ENCODE results near the gene GRIN3B. TPM values are rescaled to one million over a fixed set of nuclear protein-coding genes. Genes with fewer than 3 reads are reported as not detected.

GRIN3B gene
- total and polyA plus RNA-seq, 9 of the 15 experiments (the other 6 are each of a cell fraction or from before 2014, with no cell fraction given) = 0.06 to 0.95 (median 0.19) TPM; not detected in 6

DNA sequence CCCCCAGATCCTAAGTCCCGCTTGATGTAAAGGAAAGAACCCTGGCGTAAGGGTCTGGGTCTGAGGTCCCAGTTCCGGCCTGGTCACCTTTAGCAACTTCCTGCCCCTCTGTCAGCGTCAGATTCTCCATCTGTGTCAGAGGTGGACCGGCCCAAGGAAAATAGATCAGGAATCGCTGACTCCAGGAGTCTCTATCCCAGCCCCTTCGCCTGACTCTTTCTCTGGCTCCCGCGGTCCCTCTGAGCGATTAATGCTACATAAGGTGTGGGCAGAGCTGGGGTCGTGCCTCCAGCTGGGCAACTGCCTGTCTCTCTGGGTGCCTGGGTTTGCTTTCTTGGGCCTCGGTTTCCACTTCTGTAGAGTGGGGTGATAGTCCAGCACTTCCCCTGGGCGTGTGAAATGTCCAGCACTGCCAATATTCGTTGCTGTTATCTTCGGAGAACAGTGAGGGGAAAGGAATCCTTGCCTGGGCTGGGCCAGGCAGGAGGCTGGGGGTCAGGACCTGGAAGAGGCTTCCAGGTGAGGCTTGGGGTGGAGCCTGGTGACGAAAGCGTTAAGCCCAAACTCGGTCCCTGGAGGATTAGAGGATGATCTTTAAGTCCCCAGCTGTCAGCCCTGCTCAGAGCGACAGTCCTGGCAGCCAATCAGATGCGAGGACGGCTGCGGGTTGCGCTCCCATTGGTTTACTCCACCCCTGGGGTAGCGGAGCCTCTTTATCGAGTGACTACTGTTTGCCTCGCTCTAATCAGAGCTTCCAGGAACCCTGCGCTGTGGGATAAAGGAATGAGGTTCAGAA lies 40.5 kb downstream of the GRIN3B start (continued):
- TF ChIP-seq MYBL2 (IDR thresholded peaks at IDR 0.05; ENCODE audit: low read depth) (no peak), MYBL2 (CRISPR knock-in tag; IDR thresholded peaks at IDR 0.05; ENCODE audit: borderline replicate concordance) (no peak), ZNF316 (IDR thresholded peaks at IDR 0.05) (no peak), SNRNP70 (optimal IDR thresholded peaks at IDR 0.05; ENCODE audit: low read depth, low read length) (peak; percentile 43), FOXJ3 (CRISPR knock-in tag; IDR thresholded peaks at IDR 0.05) (no peak), MED1 (CRISPR knock-in tag; IDR thresholded peaks at IDR 0.05; ENCODE audit: borderline replicate concordance) (no peak), EP400 (IDR thresholded peaks at IDR 0.05) (no peak), ZNF324 (CRISPR knock-in tag; IDR thresholded peaks at IDR 0.05) (no peak), BACH1 (tag; IDR thresholded peaks at IDR 0.05) (no peak), TEAD4 (IDR thresholded peaks at IDR 0.05; ENCODE audit: low read length) (peak; percentile 58; the same call in 1 of the 2 replicates), TEAD4 (CRISPR knock-in tag; IDR thresholded peaks at IDR 0.05; ENCODE audit: borderline replicate concordance) (no peak), ZBTB1 (CRISPR knock-in tag; IDR thresholded peaks at IDR 0.05; ENCODE audit: borderline replicate concordance, low read depth) (no peak), OTX1 (CRISPR knock-in tag; IDR thresholded peaks at IDR 0.05) (no peak), RBM22 (IDR thresholded peaks at IDR 0.05; ENCODE audit: low read depth, low read length, poor library complexity, severe bottlenecking) (no peak), DDX20 (tag; IDR thresholded peaks at IDR 0.05; ENCODE audit: low read depth) (no peak), TRIM24 (IDR thresholded peaks at IDR 0.05) (no peak; a peak in 1 of 4 replicates), BDP1 (IDR thresholded peaks at IDR 0.05; ENCODE audit: insufficient read depth, insufficient read length) (no peak), BRCA1 (IDR thresholded peaks at IDR 0.05) (no peak), BRCA1 (CRISPR knock-in tag; IDR thresholded peaks at IDR 0.05) (0 out of 2 replicates have a peak, but pooled peaks have one; percentile 57), MAFG (tag; conservative IDR thresholded peaks at IDR 0.05) (no peak), SIX5 (IDR thresholded peaks at IDR 0.05; ENCODE audit: borderline replicate concordance in 1 of 2, insufficient read depth in 1 of 2, low read depth in 1 of 2, low read length in 2 of 2) (no peak), MCM5 (IDR thresholded peaks at IDR 0.05; ENCODE audit: low read depth) (no peak), KDM2B (CRISPR knock-in tag; IDR thresholded peaks at IDR 0.05) (no peak), IFI16 (CRISPR knock-in tag; IDR thresholded peaks at IDR 0.05) (no peak), PURB (CRISPR knock-in tag; IDR thresholded peaks at IDR 0.05; ENCODE audit: low read depth) (no peak)
- TF ChIP-seq, protein P1, sequence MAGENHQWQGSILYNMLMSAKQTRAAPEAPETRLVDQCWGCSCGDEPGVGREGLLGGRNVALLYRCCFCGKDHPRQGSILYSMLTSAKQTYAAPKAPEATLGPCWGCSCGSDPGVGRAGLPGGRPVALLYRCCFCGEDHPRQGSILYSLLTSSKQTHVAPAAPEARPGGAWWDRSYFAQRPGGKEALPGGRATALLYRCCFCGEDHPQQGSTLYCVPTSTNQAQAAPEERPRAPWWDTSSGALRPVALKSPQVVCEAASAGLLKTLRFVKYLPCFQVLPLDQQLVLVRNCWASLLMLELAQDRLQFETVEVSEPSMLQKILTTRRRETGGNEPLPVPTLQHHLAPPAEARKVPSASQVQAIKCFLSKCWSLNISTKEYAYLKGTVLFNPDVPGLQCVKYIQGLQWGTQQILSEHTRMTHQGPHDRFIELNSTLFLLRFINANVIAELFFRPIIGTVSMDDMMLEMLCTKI (IDR thresholded peaks at IDR 0.05; ENCODE audit: partially characterized antibody) = no peak
- TF ChIP-seq, protein P2, sequence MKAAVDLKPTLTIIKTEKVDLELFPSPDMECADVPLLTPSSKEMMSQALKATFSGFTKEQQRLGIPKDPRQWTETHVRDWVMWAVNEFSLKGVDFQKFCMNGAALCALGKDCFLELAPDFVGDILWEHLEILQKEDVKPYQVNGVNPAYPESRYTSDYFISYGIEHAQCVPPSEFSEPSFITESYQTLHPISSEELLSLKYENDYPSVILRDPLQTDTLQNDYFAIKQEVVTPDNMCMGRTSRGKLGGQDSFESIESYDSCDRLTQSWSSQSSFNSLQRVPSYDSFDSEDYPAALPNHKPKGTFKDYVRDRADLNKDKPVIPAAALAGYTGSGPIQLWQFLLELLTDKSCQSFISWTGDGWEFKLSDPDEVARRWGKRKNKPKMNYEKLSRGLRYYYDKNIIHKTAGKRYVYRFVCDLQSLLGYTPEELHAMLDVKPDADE (conservative IDR thresholded peaks at IDR 0.05; ENCODE audit: control insufficient read depth, low read depth, low read length) = peak; percentile 82; the same call in 1 of the 2 replicates
- TF ChIP-seq, protein P3, sequence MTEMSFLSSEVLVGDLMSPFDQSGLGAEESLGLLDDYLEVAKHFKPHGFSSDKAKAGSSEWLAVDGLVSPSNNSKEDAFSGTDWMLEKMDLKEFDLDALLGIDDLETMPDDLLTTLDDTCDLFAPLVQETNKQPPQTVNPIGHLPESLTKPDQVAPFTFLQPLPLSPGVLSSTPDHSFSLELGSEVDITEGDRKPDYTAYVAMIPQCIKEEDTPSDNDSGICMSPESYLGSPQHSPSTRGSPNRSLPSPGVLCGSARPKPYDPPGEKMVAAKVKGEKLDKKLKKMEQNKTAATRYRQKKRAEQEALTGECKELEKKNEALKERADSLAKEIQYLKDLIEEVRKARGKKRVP (CRISPR knock-in tag; IDR thresholded peaks at IDR 0.05) = no peak

All from K562 (cell line).